IPS DF 4.7 (cell line): ENCODE measurements around the gene NUTM2G.
"Not testable (repeated sequence)": the region's sequence is repeated elsewhere in the genome, so short reads cannot be mapped to it uniquely, and the experiment has no call there.

Experiments
- DNase-seq: peaks from one replicate; pipeline ENCODE4 v3.0.0-alpha.2; 2013; ENCODE audit warnings: low spot score; ENCODE audit errors: extremely low read depth

NUTM2G gene

DNA sequence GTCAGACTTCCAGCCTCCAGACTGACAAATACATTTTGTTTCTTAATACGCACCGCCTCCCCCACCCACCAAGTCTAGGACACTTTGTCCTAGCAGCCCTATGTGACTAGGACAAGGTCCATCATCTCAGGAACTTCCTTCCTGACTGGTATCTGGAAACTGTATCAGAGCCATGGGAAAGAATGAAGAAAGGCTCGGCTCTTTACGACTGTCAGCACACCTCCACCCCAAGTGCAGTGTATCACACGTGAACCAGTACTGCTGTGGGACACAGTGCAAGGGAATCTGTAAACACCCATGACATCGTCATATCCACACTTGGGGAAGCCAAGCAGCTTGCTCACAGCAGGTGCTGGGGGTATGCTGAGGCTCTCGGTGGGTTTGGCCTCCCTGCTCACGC is 13.0 kb downstream of the NUTM2G start:
- DNase-seq, result not testable (repeated sequence)

- not testable (repeated sequence) for DNase-seq
Measured at GRCh38 chr9:96942181-96942580, 13.5 kb downstream of the NUTM2G start.

- not testable (repeated sequence) for DNase-seq
Measured at GRCh38 chr9:96949346-96949745, 20.7 kb downstream of the NUTM2G start.

GRCh38 chr9:96950539-96950938 is 21.9 kb downstream of the NUTM2G start:
- not testable (repeated sequence) for DNase-seq

- not testable (repeated sequence) for DNase-seq
Measured at GRCh38 chr9:96967591-96967990, 38.9 kb downstream of the NUTM2G start.

DNA sequence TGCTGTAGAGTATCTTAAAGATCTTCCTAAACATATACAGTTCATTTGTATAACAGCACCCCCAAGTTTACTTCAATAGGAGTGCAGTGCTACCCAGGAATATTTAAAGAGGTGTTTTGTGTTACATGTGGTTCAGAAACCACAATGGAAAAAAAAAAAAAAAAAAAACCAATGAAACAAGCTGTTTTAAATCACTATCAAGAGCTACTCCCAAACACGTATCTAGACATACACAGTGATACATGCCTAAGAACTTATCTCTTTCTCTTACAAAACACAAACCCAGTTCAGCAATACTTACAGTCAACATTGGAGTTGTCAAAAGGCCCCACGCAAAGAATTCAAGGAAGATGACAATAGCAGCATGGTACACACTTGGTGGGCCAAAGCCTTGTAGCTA is 43.9 kb downstream of the NUTM2G start:
- DNase-seq, result not testable (repeated sequence)

- not testable (repeated sequence) for DNase-seq
Measured at GRCh38 chr9:96974037-96974436, 45.4 kb downstream of the NUTM2G start.

GRCh38 chr9:96983496-96984122 is 55.0 kb downstream of the NUTM2G start:
- DNase-seq, result not testable (repeated sequence)

DNA sequence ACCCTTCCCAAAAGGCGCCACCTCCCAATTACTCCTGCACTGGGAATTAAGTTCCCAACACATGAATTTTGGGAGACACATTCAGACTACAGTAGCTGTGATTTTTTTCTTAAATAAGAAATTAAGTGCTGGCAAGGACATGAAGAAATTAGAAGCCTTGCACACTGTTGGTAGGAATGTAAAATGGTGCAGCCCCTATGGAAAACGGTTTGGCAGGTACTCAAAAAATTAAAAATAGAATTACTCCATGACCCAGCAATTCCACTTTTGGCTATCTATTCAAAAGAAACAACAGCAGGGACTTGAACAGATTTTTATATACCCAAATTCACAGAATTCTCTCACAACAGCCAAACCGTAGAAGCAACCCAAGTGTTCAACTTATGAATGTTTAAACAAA is 55.5 kb downstream of the NUTM2G start:
- not testable (repeated sequence) for DNase-seq

DNA sequence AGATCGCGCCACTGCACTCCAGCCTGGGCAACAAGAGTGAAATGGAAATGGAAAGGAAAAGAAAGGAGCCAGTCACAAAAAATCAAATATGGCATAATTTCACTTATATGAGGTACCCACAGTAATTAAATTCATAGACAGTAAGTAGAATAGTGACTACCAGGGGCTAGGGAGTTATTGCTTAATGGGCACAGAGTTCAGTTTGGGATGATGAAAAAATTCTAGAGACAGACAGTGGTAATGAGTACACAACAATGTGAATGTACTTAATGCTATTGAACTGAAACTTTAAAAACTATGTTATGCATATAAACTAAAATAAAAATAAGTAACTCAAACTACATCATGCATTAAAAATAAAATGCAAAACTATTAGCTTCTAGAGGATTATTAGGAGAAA is 56.2 kb downstream of the NUTM2G start:
- not testable (repeated sequence) for DNase-seq
